ENCODE results near the gene ENAH. TPM values are rescaled to one million over a fixed set of nuclear protein-coding genes. Genes with fewer than 3 reads are reported as not detected.
A peak's percentile ranks its signal among the peaks of the same experiment; 100 is the strongest.

Gene ENAH
- total RNA-seq, 4 donors from 2014 or later = 31.4 to 56.3 (median 45.3) TPM

- 97 to 100% methylated on average over 1 of the region's 1 CpG for whole genome bisulfite sequencing, 2 donors
- H3K36me3 ChIP-seq = peaks cover 0 to 14% (median 0%) of the 10 kb centered on the region in 3 donors
- no peak for DNase-seq (ENCODE audit: low spot score in 2 of 2)
- H3K27me3 ChIP-seq = no peaks in the 10 kb centered on the region
- peaks cover 0 to 17% (median 2%) of the 10 kb centered on the region in 4 donors for H3K9me3 ChIP-seq
- H3K27ac ChIP-seq = no peak overlapping the region
- TF ChIP-seq POLR2A (IDR thresholded peaks at IDR 0.05) = no peak
- no peak for TF ChIP-seq EP300 (IDR thresholded peaks at IDR 0.05)
- TF ChIP-seq, protein P1, sequence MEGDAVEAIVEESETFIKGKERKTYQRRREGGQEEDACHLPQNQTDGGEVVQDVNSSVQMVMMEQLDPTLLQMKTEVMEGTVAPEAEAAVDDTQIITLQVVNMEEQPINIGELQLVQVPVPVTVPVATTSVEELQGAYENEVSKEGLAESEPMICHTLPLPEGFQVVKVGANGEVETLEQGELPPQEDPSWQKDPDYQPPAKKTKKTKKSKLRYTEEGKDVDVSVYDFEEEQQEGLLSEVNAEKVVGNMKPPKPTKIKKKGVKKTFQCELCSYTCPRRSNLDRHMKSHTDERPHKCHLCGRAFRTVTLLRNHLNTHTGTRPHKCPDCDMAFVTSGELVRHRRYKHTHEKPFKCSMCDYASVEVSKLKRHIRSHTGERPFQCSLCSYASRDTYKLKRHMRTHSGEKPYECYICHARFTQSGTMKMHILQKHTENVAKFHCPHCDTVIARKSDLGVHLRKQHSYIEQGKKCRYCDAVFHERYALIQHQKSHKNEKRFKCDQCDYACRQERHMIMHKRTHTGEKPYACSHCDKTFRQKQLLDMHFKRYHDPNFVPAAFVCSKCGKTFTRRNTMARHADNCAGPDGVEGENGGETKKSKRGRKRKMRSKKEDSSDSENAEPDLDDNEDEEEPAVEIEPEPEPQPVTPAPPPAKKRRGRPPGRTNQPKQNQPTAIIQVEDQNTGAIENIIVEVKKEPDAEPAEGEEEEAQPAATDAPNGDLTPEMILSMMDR (IDR thresholded peaks at IDR 0.05) = no peak
- no peak overlapping the region for H3K4me3 ChIP-seq
- H3K4me1 ChIP-seq = no peaks in the 10 kb centered on the region
These were observed 96.2 kb downstream of the ENAH start for GRCh38 chr1:225556694-225557093.

- Histone ChIP-seq H3K27ac (no peak overlapping the region), H3K4me1 (no peaks in the 10 kb centered on the region), H3K4me3 (no peak overlapping the region), H3K27me3 (no peaks in the 10 kb centered on the region), H3K9me3 (peaks cover 0 to 17% (median 2%) of the 10 kb centered on the region in 4 donors), H3K36me3 (peaks cover 0 to 14% (median 0%) of the 10 kb centered on the region in 3 donors)
- WGBS, 2 donors = 83 to 85% methylated on average over 4 of the region's 4 CpGs
- DNase-seq (ENCODE audit: low spot score in 2 of 2) = no peak
- no peak for TF ChIP-seq POLR2A (IDR thresholded peaks at IDR 0.05)
- TF ChIP-seq EP300 (IDR thresholded peaks at IDR 0.05) = no peak
- TF ChIP-seq, protein P1 (IDR thresholded peaks at IDR 0.05) = no peak
These were observed 97.1 kb downstream of the ENAH start for GRCh38 chr1:225555821-225556220.

DNA sequence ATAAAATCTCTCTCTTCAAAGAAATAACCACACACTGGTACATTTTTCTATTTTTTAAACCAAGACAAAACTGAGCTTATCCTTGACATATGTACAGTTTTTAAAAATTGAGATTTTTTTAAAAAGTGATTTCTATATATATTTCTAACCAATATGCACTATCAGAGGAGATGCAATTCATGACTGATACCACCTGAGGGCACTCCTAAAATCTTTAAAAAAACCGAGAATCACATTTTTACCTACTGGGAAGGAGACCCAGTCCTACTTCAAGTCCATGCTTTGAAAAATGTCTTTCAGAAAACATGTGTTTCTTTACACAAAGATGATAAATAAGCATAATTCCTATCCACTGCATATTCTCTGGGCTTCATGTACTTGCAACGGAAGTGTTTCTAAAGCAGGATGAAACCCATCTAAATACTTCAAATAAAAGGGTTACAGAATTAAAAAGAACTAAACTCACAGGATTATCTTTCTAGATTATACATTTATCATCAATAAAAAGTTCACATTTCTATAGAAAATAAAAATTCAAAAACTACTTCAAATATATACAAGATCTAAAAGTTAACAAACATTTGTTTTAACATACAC, 98.6 kb downstream of the ENAH start:
- peaks cover 0 to 14% (median 0%) of the 10 kb centered on the region in 3 donors for H3K36me3 ChIP-seq
- no peaks in the 10 kb centered on the region for H3K4me1 ChIP-seq
- peaks cover 0 to 17% (median 2%) of the 10 kb centered on the region in 4 donors for H3K9me3 ChIP-seq
- no peak overlapping the region for H3K4me3 ChIP-seq
- H3K27ac ChIP-seq = no peak overlapping the region
- DNase-seq (ENCODE audit: low spot score in 2 of 2) = peak in 1 of 2 donors; percentile 19
- H3K27me3 ChIP-seq = no peaks in the 10 kb centered on the region
- WGBS, 2 donors = 41 to 47% methylated on average over 2 of the region's 2 CpGs
- no peak for TF ChIP-seq POLR2A (IDR thresholded peaks at IDR 0.05)
- TF ChIP-seq, protein P1 (IDR thresholded peaks at IDR 0.05) = peak; percentile 41 to 59 (median 54)

GRCh38 chr1:225549821-225550220, 103.1 kb downstream of the ENAH start:
- WGBS, 2 donors = 90 to 94% methylated on average over 2 of the region's 2 CpGs
- Histone ChIP-seq H3K4me1 (peaks cover 0 to 7% (median 0%) of the 10 kb centered on the region in 4 donors), H3K27me3 (no peaks in the 10 kb centered on the region)

More at GRCh38 chr1:225549821-225550220, 103.1 kb downstream of the ENAH start:
- TF ChIP-seq EP300 (IDR thresholded peaks at IDR 0.05) (no peak), POLR2A (IDR thresholded peaks at IDR 0.05) (no peak)
- TF ChIP-seq, protein P1 (IDR thresholded peaks at IDR 0.05) = no peak
- DNase-seq (ENCODE audit: low spot score in 2 of 2) = no peak
- H3K9me3 ChIP-seq = no peaks in the 10 kb centered on the region
- H3K4me3 ChIP-seq = no peak overlapping the region
- H3K36me3 ChIP-seq = no peaks in the 10 kb centered on the region
- no peak overlapping the region for H3K27ac ChIP-seq
